Right lobe of liver (tissue), 4 donors: ENCODE results near the gene TST.

Source experiments
- CTCF ChIP-seq, 4 donors: fragments of 200-600 bp in 3 of 4; fragments of 450-650 bp in 1 of 4; IDR thresholded peaks; one replicate each; pipeline versions ENCODE4 v1.5.1 to v1.8.0; 2016 to 2022; ENCODE audit warnings: antibody characterized with exemption in 4 of 4, mild to moderate bottlenecking in 2 of 4
- POLR2A ChIP-seq: fragments of 450-650 bp; IDR thresholded peaks from one replicate; pipeline ENCODE4 v1.6.1; 2017; ENCODE audit warnings: antibody characterized with exemption, mild to moderate bottlenecking
- donor health status: DM: no; HTN: no; CAD: no.
- donor health status: DM: no; HTN: no; CAD: no.
- donor health status: DM: no; HTN: yes; CAD: no.

DNA sequence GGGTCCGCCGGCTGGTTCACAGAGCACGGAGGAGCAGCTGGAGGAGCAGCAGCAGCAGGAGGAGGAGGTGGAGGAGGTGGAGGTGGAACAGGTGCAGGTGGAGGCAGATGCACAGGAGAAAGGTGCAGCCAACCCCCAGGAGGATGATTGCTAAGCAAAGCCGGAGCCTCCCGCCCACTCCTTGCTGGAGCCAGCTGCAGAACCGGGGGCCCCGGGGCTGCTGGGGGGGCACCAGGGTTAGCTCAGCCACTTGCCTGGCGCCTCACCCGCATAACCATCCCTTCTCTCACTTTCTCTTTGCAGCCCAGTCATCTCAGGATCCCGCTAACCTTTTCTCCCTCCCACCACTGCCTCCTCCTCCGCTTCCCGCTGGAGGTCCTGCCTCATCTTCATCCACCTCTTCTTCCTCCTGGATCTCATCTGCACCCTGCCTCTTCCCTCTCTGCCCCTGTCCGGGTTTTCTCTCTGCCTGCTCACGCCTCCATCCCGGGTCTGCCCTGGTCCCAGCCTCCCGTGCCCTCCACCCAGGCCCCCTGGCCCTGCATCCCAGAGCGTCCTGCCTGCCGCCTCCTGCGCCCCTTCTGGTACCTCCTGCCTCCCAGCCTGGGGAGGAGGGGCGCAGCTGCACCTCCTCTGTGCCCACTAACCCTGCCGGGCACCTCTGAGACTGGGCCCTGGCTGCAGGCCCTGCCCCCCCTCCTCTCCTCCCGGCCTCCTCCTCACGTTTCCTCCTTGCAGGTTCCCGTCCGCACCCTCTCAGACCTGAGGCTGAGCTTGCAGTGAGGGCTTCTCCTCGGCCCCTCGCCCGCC, 41.8 kb upstream of the TST start:
- TF ChIP-seq CTCF (IDR thresholded peaks at IDR 0.05) (no peak), POLR2A (no peak)
